ENCODE measurements around the gene MEI1. TPM values are rescaled to one million over a fixed set of nuclear protein-coding genes. Genes with fewer than 3 reads are reported as not detected.

MEI1 gene
- total RNA-seq, 1 experiment from 2014 or later: 0.20 TPM

- H3K4me3 Mint-ChIP-seq: no peak overlapping the region
- 0 out of 2 replicates have a peak, but pooled peaks cover 4% of the 10 kb centered on the region for H3K4me1 ChIP-seq (ENCODE audit: insufficient read depth, low read length)
- no peaks in the 10 kb centered on the region for H3K9me3 ChIP-seq (ENCODE audit: control insufficient read depth, low read depth, low read length)
- DNase-seq: peak; percentile 34
- H3K27ac ChIP-seq (ENCODE audit: insufficient read length, low read depth, low read length): no peak overlapping the region
- no peak overlapping the region for H3K14ac ChIP-seq (ENCODE audit: insufficient read depth, low read length)
- no peaks in the 10 kb centered on the region for H3K36me3 Mint-ChIP-seq (ENCODE audit: insufficient read depth in 1 of 3, low read depth in 3 of 3)
- H3T11ph ChIP-seq (ENCODE audit: low read length): no peak overlapping the region
- no peak overlapping the region for H4K8ac ChIP-seq (replicated peaks; ENCODE audit: insufficient read length, low read depth, low read length)
- H3K9ac ChIP-seq (ENCODE audit: extremely low read depth, insufficient read length, low read length): no peak overlapping the region
- TF ChIP-seq CTCF (conservative IDR thresholded peaks at IDR 0.05): peak; percentile 44
- no peak overlapping the region for H2BK15ac ChIP-seq (ENCODE audit: low read depth, low read length)
- no peak overlapping the region for H3K23ac ChIP-seq (ENCODE audit: insufficient read length, low read depth, low read length)
- no peaks in the 10 kb centered on the region for H3K79me1 ChIP-seq (ENCODE audit: insufficient read depth, low read depth, low read length, poor library complexity, severe bottlenecking)
- no peaks in the 10 kb centered on the region for H3K79me2 ChIP-seq (ENCODE audit: insufficient read depth, low read length)
- peaks cover 32% of the 10 kb centered on the region for H3K27me3 Mint-ChIP-seq (ENCODE audit: low read depth)
- H2BK5ac ChIP-seq (ENCODE audit: insufficient read length, low read length): no peak overlapping the region
- H3K9me3 Mint-ChIP-seq: no peaks in the 10 kb centered on the region
- no peak overlapping the region for H2BK12ac ChIP-seq (ENCODE audit: insufficient read length, low read depth, low read length)
- WGBS (ENCODE audit: extremely low coverage, insufficient read length, low lambda C conversion rate): no CpG with 5 or more reads among the region's 6 CpGs
- no peaks in the 10 kb centered on the region for H4K20me1 ChIP-seq (ENCODE audit: control insufficient read depth, insufficient read depth, insufficient read length)
- no peak overlapping the region for H2AK5ac ChIP-seq (ENCODE audit: insufficient read length, low read length)
- no peak overlapping the region for H2AFZ ChIP-seq (ENCODE audit: low read length)
- no peak overlapping the region for H2BK20ac ChIP-seq (ENCODE audit: low read depth, low read length, poor library complexity, severe bottlenecking)
- no peaks in the 10 kb centered on the region for H3K23me2 ChIP-seq (ENCODE audit: insufficient read length, low read depth, low read length, poor library complexity, severe bottlenecking)
- H3K18ac ChIP-seq (ENCODE audit: insufficient read length, low read depth, low read length): no peak overlapping the region
- no peaks in the 10 kb centered on the region for H3K27me3 ChIP-seq (ENCODE audit: insufficient read depth, low read length)
- H3K56ac ChIP-seq (ENCODE audit: insufficient read length, low read depth, low read length): no peak overlapping the region
- H4K5ac ChIP-seq (ENCODE audit: insufficient read length, low read depth, low read length): no peak overlapping the region
- peaks cover 6 to 8% of the 10 kb centered on the region in 2 experiments; a peak in 2 of 4 replicates for H3K4me1 Mint-ChIP-seq
- no peak overlapping the region for H3K4me2 ChIP-seq (ENCODE audit: insufficient read depth, insufficient read length, low read length)
- no peak overlapping the region for H3K4ac ChIP-seq (ENCODE audit: low read depth, low read length)
- H4K91ac ChIP-seq (ENCODE audit: insufficient read length, low read depth, low read length): no peak overlapping the region
- no peak overlapping the region for H3K27ac Mint-ChIP-seq
- H2BK120ac ChIP-seq (ENCODE audit: low read depth, low read length, poor library complexity, severe bottlenecking): no peak overlapping the region
These were observed 43.6 kb downstream of the MEI1 start for GRCh38 chr22:41742918-41743317.

Data from H9 (cell line).